Left lobe of liver (tissue), 2 donors: ENCODE data around the gene MRPL44. TPM values are rescaled to one million over a fixed set of nuclear protein-coding genes. Genes with fewer than 3 reads are reported as not detected.
"Not testable (repeated sequence)": the region's sequence is repeated elsewhere in the genome, so short reads cannot be mapped to it uniquely, and the experiment has no call there.

Source experiments
- ATAC-seq: fragments of 200-7000 bp; cut with Tn5 transposase; one replicate; pipeline ENCODE4 v1.9.1; 2020; ENCODE audit warnings: mild to moderate bottlenecking, moderate library complexity
- DNase-seq: peaks from one replicate; pipeline ENCODE4 v3.0.0-alpha.2; 2020; ENCODE audit warnings: low spot score
- total RNA-seq: library from RNA; stranded (reverse); gene quantifications from one replicate; pipeline ENCODE4 v1.2.1, GENCODE V29; 2021
- donor health status: DM: no; HTN: no; CAD: no; lungs with moderate emphysema.
- donor health status: DM: no; HTN: yes; CAD: no.

MRPL44 gene
- total RNA-seq, 1 donor from 2014 or later, result 22.0 TPM

GRCh38 chr2:224000662-224001061, 43.4 kb downstream of the MRPL44 start:
- DNase-seq, ATAC-seq: not testable (repeated sequence)

GRCh38 chr2:224004105-224004695, 46.9 kb downstream of the MRPL44 start:
- ATAC-seq (peak; percentile 78), DNase-seq (no peak)

- ATAC-seq, result peak; percentile 56
- no peak for DNase-seq
Measured at GRCh38 chr2:224008702-224009261, 51.5 kb downstream of the MRPL44 start.

- DNase-seq, result no peak
- no peak for ATAC-seq
Measured at GRCh38 chr2:224009605-224010315, 52.5 kb downstream of the MRPL44 start.

GRCh38 chr2:224011837-224012236, 54.6 kb downstream of the MRPL44 start:
- DNase-seq, result no peak
- no peak for ATAC-seq

- no peak for ATAC-seq
Measured at GRCh38 chr2:224014336-224014735, 57.1 kb downstream of the MRPL44 start.

GRCh38 chr2:224016963-224017362, 59.7 kb downstream of the MRPL44 start:
- DNase-seq (no peak), ATAC-seq (no peak)

More at GRCh38 chr2:224014336-224014735, 57.1 kb downstream of the MRPL44 start:
- no peak for DNase-seq

Other genes starting within 250 kb of the MRPL44 start
- gene AP1S3, start 119.9 kb upstream of the MRPL44 start, total RNA-seq, result 1.3 TPM
- gene WDFY1, start 12.1 kb upstream of the MRPL44 start, total RNA-seq, result 16.4 TPM
- 1.6 TPM for gene SERPINE2, start 81.8 kb downstream of the MRPL44 start, total RNA-seq